GM12873 (cell line): ENCODE results near the gene HLCS.
A peak's percentile ranks its signal among the peaks of the same experiment; 100 is the strongest.

Experiments used
- TF ChIP-seq, protein P1 (sequence below): IDR thresholded peaks from 2 replicates; pipeline ENCODE4 v1.5.1; 2012; ENCODE audit warnings: low read depth, mild to moderate bottlenecking, moderate library complexity, low read length, control low read depth; ENCODE audit not compliant: insufficient read depth; ENCODE audit errors: missing control alignments

The HLCS gene

DNA sequence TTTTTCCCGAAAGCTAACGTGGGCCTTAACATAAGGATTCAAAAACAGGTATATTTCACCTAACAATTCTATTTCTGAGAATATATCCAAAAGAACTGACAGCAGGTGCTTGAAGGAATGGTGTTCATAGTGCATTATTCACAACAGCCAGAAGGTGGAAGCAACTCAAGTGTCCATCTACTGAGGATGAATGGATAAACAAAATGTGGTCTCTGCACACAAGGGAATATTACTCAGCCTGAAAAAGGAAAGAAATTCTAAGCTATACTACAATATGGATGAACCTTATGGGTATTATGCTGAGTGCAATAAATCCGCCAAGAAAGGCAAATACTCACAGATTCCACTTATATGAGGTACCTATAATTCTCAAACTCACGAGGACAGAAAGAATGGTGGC lies 33.9 kb upstream of the HLCS start:
- TF ChIP-seq, protein P1, sequence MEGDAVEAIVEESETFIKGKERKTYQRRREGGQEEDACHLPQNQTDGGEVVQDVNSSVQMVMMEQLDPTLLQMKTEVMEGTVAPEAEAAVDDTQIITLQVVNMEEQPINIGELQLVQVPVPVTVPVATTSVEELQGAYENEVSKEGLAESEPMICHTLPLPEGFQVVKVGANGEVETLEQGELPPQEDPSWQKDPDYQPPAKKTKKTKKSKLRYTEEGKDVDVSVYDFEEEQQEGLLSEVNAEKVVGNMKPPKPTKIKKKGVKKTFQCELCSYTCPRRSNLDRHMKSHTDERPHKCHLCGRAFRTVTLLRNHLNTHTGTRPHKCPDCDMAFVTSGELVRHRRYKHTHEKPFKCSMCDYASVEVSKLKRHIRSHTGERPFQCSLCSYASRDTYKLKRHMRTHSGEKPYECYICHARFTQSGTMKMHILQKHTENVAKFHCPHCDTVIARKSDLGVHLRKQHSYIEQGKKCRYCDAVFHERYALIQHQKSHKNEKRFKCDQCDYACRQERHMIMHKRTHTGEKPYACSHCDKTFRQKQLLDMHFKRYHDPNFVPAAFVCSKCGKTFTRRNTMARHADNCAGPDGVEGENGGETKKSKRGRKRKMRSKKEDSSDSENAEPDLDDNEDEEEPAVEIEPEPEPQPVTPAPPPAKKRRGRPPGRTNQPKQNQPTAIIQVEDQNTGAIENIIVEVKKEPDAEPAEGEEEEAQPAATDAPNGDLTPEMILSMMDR, result peak; percentile 14

DNA sequence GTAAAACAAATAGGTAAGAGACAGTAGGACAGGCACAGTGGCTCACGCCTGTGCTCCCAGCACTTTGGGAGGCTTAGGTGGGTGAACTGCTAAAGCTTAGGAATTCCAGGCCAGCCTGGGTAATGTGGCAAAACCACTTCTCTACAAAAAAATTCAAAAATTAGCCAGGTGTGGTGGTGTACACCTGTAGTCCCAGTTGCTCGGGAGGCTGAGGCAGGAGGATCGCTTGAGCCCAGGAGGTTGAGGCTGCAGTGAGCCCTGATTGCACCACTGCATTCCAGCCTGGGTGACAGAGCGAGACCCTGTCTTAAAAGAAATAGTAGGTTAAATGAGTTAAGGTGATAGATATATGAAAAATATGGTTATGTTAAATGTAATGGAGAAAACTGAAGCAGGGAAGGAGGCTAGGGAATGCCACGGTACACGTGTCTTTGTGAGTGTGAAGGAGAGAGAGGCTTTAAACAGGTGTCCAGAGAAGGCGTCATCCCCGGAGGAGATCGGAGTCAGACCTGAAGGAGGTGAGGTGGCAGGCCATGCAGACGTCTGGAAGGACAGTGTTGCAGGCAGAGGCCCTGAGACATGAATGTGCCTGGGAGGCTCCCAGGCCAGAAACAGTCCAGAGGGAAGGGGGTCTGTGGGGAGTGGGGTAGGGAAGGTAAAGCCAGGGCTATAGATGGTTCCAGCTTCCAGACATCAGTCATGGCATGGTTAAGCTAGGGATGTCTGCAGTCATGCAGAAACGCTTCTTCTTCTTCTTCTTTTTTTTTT lies 32.8 kb upstream of the HLCS start:
- TF ChIP-seq, protein P1, result no peak

DNA sequence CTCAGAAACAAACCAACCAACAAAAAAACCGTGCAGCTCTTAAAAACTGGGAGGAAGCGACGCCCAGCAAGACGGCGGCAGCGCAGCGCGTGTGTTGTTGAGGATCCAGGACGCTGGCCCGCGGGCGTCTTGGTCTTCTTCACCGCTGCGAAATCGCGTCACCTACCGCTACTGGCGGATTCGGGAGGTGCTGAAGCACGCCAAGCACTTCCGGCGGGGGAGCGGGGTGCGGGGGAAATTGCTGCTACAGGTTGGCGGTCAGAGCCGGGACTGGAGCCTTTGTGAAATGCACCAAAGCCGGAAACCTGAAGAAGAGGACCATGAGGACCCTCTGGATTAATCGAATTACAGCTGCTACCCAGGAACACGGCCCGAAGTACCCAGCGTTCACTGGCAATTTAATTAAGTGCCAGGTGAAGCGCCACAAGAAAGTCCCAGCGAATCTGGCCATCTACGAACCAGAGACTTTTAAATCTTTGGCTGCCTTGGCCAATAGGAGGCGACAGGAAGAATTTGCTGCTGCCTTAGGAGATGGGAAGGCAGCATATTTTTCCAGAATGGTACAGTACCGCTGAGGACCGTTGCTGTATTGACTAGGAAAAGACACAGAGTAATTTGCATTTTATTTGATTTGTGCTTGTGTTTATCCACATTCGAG lies 28.2 kb upstream of the HLCS start:
- TF ChIP-seq, protein P1, result no peak

DNA sequence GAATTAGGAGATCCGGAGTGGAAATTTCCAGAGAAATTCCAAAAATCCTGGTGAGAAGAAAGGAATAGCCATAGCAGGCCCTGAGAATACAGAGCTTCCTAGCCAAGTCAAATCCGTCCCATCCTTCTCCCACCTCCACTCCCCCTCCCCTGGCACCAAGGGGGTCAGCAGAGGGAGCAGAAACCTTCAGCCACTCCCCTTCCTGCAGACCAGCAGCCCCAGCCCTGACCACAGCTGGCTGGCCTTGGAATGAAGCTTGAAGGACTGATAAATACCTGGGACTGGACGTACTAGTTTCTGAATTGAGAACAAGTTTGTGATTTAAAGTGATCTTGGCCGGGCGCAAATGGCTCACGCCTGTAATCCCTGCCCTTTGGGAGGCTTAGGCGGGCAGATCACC lies 26.2 kb upstream of the HLCS start:
- TF ChIP-seq, protein P1, result no peak

DNA sequence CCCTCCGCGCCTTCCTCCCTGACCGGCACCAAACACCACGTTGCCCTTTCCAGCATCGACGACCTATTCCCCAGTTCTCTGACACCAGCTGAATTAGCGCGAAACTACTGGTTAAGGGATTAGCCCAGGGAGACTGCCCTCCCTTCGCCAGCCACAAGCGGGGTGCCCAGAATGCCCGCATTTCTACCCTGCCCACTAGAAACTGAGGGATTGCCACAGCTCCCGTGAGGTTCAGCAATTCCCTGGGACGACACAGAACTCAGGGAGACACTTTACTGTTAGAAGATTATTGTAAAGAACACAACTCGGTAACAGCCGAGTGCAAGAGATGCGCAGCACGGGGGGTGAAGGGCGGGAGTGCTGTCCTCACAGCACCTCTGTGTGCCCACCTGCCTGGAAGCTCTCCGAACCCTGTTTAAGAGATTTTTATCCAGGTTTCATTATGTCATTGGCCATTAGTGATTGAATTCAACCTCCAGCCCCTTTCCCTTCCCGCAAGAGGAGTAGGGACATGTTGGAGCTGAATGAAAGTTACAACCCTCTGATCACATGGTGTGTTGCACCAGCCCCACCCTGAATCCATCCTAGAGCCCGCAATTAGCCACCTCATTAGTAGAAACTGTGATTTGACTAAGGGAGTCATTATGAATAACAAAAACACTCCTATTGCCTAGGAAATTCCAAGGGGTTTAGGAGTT lies 24.2 kb upstream of the HLCS start:
- TF ChIP-seq, protein P1, result no peak

DNA sequence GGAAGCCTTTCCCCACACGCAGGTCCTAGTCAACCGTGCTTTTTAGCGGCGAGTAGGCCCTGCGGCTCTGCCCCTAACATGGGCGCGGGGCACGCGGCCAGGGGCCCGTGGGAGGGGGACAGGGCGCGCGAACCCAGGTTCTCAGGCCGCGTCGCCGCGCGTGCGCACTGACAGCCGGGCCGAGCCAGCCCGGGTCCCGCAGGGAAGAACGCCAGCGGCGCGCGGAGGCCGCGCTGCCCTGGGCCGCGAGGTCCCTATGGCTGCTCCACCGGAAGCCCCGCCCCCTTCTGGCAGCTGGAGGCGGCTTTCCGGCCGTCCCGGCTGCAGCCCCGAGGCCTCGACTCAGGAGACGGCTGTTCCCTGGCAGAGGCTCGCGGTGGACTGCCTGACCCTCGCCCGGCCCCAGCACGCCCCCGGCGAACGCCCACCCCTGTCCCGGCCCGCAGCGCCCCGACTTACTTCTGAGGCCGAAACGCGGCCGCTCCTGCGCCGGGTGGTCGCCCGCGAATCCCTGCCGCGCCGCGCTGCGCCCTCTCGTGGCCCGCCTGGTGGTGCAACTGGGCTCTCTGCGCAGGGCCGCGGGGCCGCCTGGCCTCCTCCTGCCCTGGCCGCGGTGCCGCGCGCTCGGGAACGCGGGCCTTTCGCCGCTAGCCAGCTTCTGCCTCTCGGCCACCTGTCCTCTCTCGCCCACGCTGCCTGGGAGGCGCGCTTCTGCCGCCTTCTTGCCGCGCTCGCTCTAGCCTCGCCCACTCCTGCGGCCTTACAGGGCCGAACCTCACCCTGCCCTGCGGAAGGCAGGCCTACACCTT lies 23.4 kb upstream of the HLCS start:
- TF ChIP-seq, protein P1, result peak; percentile 81
